HepG2 (cell line): ENCODE data around the gene FAM83E. TPM values are rescaled to one million over a fixed set of nuclear protein-coding genes. Genes with fewer than 3 reads are reported as not detected.
A peak's percentile ranks its signal among the peaks of the same experiment; 100 is the strongest.

ENCODE experiments used
- AGO1 ChIP-seq: fragments of 200-400 bp; formaldehyde crosslinking; IDR thresholded peaks from 2 replicates; pipeline ENCODE4 v1.6.1; 2017; ENCODE audit warnings: mild to moderate bottlenecking, low read depth, low read length, moderate library complexity; ENCODE audit not compliant: poor library complexity, severe bottlenecking
- DPF2 ChIP-seq: sonication (generic); formaldehyde crosslinking; IDR thresholded peaks from 2 replicates; pipeline ENCODE4 v1.4.0; 2020; ENCODE audit warnings: mild to moderate bottlenecking, low read depth, missing genetic modification reagents, borderline replicate concordance
- FOXP4 ChIP-seq: sonication (generic); formaldehyde crosslinking; IDR thresholded peaks from 2 replicates; pipeline ENCODE4 v1.4.0; 2020; ENCODE audit warnings: missing genetic modification reagents
- IRF2 ChIP-seq: IDR thresholded peaks from 2 replicates; pipeline ENCODE4 v1.6.1; 2018; ENCODE audit warnings: missing genetic modification reagents, missing compliant biosample characterization
- MAFG ChIP-seq: sonication (generic); formaldehyde crosslinking; IDR thresholded peaks from 2 replicates; pipeline ENCODE4 v1.5.1; 2020; ENCODE audit warnings: mild to moderate bottlenecking, missing genetic modification reagents
- ONECUT2 ChIP-seq: sonication (generic); formaldehyde crosslinking; IDR thresholded peaks from 2 replicates; pipeline ENCODE4 v1.4.0; 2020; ENCODE audit warnings: missing genetic modification reagents
- SMC3 ChIP-seq: IDR thresholded peaks from 2 replicates; pipeline ENCODE4 v1.6.1; 2011; ENCODE audit warnings: low read length, improper control_type of control experiment
- ZNF275 ChIP-seq: sonication (generic); formaldehyde crosslinking; IDR thresholded peaks from 2 replicates; pipeline ENCODE4 v1.8.0; 2022; ENCODE audit warnings: missing genetic modification reagents, mild to moderate bottlenecking, inconsistent platforms, borderline replicate concordance
- ZNF296 ChIP-seq: sonication (generic); formaldehyde crosslinking; conservative IDR thresholded peaks from 2 replicates; pipeline ENCODE4 v1.5.0; 2020; ENCODE audit warnings: mild to moderate bottlenecking, missing genetic modification reagents
- ZNF367 ChIP-seq: sonication (generic); formaldehyde crosslinking; IDR thresholded peaks from 2 replicates; pipeline ENCODE4 v1.4.0; 2020; ENCODE audit warnings: missing genetic modification reagents, borderline replicate concordance
- ZNF407 ChIP-seq: sonication (generic); formaldehyde crosslinking; IDR thresholded peaks from one replicate; pipeline ENCODE4 v1.5.1; 2020; ENCODE audit warnings: mild to moderate bottlenecking, missing genetic modification reagents; ENCODE audit errors: not compliant biosample characterization
- ZNF879 ChIP-seq: sonication (generic); formaldehyde crosslinking; IDR thresholded peaks from 2 replicates; pipeline ENCODE4 v1.8.1; 2023; ENCODE audit warnings: missing genetic modification reagents
- ZSCAN31 ChIP-seq: sonication (generic); formaldehyde crosslinking; IDR thresholded peaks from 2 replicates; pipeline ENCODE4 v1.5.0; 2020; ENCODE audit warnings: low read depth, mild to moderate bottlenecking, missing genetic modification reagents
- polyA plus RNA-seq, 8 experiments: library from polyadenylated mRNA; depleted of rRNA in 3 of 8; stranded (reverse) in 7 of 8; unstranded in 1 of 8; fragments of >200 nt; fragmentation: Illumina TruSeq in 4 of 8; extraction: Trizol in 4 of 8; gene quantifications; 2 replicates each; pipeline versions ENCODE4 v1.2.1 to v1.2.3, GENCODE V29; 2011 to 2016; ENCODE audit warnings: low read depth in 4 of 8, missing spikeins in 1 of 8, mixed read lengths in 1 of 8; ENCODE audit not compliant: insufficient read depth in 1 of 8
- total RNA-seq, 5 experiments: library from RNA; depleted of rRNA; stranded (reverse); fragments of >200 nt; fragmentation: Illumina TruSeq; extraction: Trizol; gene quantifications; 2 replicates each; pipeline ENCODE4 v1.2.3, GENCODE V29; 2016; ENCODE audit warnings: low read depth in 1 of 5
- TF ChIP-seq, protein P1 (sequence below): sonication (generic); formaldehyde crosslinking; IDR thresholded peaks from 2 replicates; pipeline ENCODE4 v1.5.1; 2020; ENCODE audit warnings: missing genetic modification reagents, mild to moderate bottlenecking, borderline replicate concordance

The FAM83E gene
- total and polyA plus RNA-seq, 2 of the 13 experiments (the other 11 are each of a cell fraction or from before 2014, with no cell fraction given) = 0.18 to 0.60 TPM

- TF ChIP-seq ZNF407 (CRISPR knock-in tag) (peak; percentile 60), ONECUT2 (CRISPR knock-in tag) (no peak), ZNF275 (CRISPR knock-in tag) (no peak), ZSCAN31 (peak; percentile 84), ZNF367 (CRISPR knock-in tag) (no peak), ZNF296 (no peak), AGO1 (peak; percentile 66), SMC3 (no peak), MAFG (CRISPR knock-in tag) (no peak), FOXP4 (CRISPR knock-in tag) (peak; percentile 12; the same call in 1 of the 2 replicates), IRF2 (CRISPR knock-in tag) (peak; percentile 38; the same call in 1 of the 2 replicates), ZNF879 (CRISPR knock-in tag) (peak; percentile 89; the same call in 1 of the 2 replicates), DPF2 (CRISPR knock-in tag) (no peak; the same call in 1 of the 2 replicates)
- TF ChIP-seq, protein P1, sequence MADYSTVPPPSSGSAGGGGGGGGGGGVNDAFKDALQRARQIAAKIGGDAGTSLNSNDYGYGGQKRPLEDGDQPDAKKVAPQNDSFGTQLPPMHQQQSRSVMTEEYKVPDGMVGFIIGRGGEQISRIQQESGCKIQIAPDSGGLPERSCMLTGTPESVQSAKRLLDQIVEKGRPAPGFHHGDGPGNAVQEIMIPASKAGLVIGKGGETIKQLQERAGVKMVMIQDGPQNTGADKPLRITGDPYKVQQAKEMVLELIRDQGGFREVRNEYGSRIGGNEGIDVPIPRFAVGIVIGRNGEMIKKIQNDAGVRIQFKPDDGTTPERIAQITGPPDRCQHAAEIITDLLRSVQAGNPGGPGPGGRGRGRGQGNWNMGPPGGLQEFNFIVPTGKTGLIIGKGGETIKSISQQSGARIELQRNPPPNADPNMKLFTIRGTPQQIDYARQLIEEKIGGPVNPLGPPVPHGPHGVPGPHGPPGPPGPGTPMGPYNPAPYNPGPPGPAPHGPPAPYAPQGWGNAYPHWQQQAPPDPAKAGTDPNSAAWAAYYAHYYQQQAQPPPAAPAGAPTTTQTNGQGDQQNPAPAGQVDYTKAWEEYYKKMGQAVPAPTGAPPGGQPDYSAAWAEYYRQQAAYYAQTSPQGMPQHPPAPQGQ (CRISPR knock-in tag) = no peak
These were observed 22.6 kb upstream of the FAM83E start (continued) for GRCh38 chr19:48637449-48637947.
